ENCODE data around the gene SLC2A2. TPM values are rescaled to one million over a fixed set of nuclear protein-coding genes. Genes with fewer than 3 reads are reported as not detected.

SLC2A2 gene
- total RNA-seq, 1 experiment from 2014 or later: 0.05 TPM

- DNase-seq (ENCODE audit: low spot score): no peak
Measured at GRCh38 chr3:171028779-171029232, 2.3 kb upstream of the SLC2A2 start.

- DNase-seq (ENCODE audit: low spot score): no peak
Measured at GRCh38 chr3:171028025-171028778, 1.7 kb upstream of the SLC2A2 start.

GRCh38 chr3:171023566-171023965 is 3.0 kb downstream of the SLC2A2 start:
- DNase-seq (ENCODE audit: low spot score): no peak

- DNase-seq (ENCODE audit: low spot score): no peak
Measured at GRCh38 chr3:171021377-171021776, 5.1 kb downstream of the SLC2A2 start.

GRCh38 chr3:171018156-171018935 is 8.2 kb downstream of the SLC2A2 start:
- DNase-seq (ENCODE audit: low spot score): peak; percentile 18

GRCh38 chr3:171013822-171014748 is 12.4 kb downstream of the SLC2A2 start:
- no peak for DNase-seq (ENCODE audit: low spot score)

GRCh38 chr3:171011873-171012336 is 14.6 kb downstream of the SLC2A2 start:
- no peak for DNase-seq (ENCODE audit: low spot score)

- no peak for DNase-seq (ENCODE audit: low spot score)
Measured at GRCh38 chr3:171011109-171011872, 15.2 kb downstream of the SLC2A2 start.

GRCh38 chr3:171007316-171007715 is 19.2 kb downstream of the SLC2A2 start:
- DNase-seq (ENCODE audit: low spot score): no peak

GRCh38 chr3:171005648-171006047 is 20.9 kb downstream of the SLC2A2 start:
- no peak for DNase-seq (ENCODE audit: low spot score)

GRCh38 chr3:171001957-171002694 is 24.4 kb downstream of the SLC2A2 start:
- peak; percentile 97 for DNase-seq (ENCODE audit: low spot score)

- DNase-seq (ENCODE audit: low spot score): peak; percentile 25
Measured at GRCh38 chr3:171001250-171001893, 25.1 kb downstream of the SLC2A2 start.

GRCh38 chr3:171000281-171000680 is 26.2 kb downstream of the SLC2A2 start:
- no peak for DNase-seq (ENCODE audit: low spot score)

GRCh38 chr3:170999737-171000242 is 26.7 kb downstream of the SLC2A2 start:
- DNase-seq (ENCODE audit: low spot score): peak; percentile 87

- no peak for DNase-seq (ENCODE audit: low spot score)
Measured at GRCh38 chr3:170997961-170998913, 28.3 kb downstream of the SLC2A2 start.

GRCh38 chr3:170992854-170993253 is 33.7 kb downstream of the SLC2A2 start:
- DNase-seq (ENCODE audit: low spot score): no peak

- DNase-seq (ENCODE audit: low spot score): no peak
Measured at GRCh38 chr3:170991664-170992063, 34.9 kb downstream of the SLC2A2 start.

GRCh38 chr3:170989100-170989648 is 37.3 kb downstream of the SLC2A2 start:
- no peak for DNase-seq (ENCODE audit: low spot score)

All from HT-29 (cell line).